NCI-H187 treated with DMSO at 0.1 percent for 48 hours (cell line): Measurements from ENCODE around the gene ODAD2.
"Not testable (repeated sequence)": the region's sequence is repeated elsewhere in the genome, so short reads cannot be mapped to it uniquely, and the experiment has no call there.

Source experiments
- DNase-seq: peaks from one replicate; lab custom pipeline; 2025; lab: John Stamatoyannopoulos, UW

ODAD2 gene

DNA sequence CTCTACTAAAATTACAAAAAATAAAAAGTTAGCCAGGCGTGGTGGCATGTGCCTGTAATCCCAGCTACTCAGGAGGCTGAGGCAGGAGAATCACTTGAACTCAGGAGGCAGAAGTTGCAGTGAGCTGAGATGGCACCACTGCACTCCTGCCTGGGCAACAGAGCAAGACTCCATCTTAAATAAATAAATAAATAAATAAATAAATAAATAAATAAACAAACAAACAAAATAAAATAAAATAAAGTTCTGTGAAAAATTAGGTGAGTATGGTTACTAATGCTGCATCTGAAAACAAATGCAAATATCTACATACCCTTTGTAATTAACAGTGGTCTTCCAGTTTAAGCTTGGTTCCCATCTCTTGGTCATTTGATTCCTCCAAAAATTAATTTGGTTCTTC, 28.1 kb downstream of the ODAD2 start:
- not testable (repeated sequence) for DNase-seq

DNA sequence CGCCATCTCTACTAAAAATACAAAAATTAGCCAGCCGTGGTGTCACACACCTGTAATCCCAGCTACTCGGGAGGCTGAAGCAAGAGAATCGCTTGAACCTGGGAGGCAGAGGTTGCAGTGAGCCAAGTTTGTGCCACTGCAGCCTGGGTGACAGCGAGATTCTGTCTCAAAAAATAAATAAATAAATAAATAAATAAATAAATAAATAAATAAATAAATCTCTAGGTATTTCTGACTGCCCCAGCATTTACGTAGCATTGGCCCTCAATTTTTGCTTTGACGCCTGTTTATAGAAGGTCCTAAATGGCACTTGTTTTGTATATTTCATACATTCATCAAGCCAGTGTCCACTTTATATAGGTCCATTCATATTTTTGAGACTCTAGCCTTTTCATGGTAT, 28.9 kb downstream of the ODAD2 start:
- not testable (repeated sequence) for DNase-seq

DNA sequence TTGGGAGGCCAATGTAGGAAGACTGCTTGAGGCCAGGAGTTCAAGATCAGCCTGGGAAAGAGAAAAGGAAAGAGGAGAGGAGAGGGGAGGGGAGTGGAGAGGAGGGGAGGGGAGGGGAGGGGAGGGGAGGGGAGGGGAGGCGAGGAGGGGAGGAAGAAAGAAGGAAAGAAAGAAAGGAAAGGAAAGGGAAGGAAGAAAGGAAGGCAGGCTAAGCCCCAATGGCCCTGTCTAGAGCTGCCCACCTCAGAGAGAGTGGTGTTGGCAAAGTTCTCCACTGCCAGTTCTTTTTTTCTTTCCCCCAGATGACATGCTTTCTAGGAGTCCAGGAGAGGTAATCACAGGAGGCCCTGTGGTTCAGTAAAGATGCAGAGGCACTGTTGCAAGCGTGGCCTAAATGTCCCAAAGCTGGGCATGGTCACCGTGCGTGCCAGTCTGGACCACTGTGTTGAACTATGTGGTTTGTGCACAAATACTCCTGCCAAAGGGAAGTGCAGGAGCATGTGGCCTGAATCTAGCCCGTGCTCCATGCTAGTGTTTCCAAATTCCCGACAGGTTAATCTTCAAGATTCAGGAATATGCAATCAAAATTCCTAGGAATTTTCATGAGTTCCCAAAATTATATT, 39.7 kb downstream of the ODAD2 start:
- no peak for DNase-seq

DNA sequence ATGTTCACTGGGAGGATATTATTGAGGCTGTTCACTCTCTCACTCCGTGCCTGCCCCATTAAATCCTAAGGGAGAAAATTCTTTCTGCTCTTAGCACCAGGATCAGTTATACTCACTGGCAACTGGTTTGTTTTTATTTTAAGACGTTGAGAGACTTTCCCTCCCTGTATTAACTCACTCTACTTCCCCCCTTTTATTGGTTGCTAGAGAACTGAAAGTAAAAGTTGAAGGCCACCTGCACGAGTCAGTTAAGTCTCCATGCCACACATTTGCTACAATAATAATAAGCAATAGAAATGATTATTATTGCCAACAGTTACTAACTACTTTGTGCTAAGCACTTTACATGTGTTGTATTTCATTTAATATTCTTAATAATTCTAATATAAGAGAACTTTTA, 40.5 kb downstream of the ODAD2 start:
- DNase-seq: not testable (repeated sequence)

DNA sequence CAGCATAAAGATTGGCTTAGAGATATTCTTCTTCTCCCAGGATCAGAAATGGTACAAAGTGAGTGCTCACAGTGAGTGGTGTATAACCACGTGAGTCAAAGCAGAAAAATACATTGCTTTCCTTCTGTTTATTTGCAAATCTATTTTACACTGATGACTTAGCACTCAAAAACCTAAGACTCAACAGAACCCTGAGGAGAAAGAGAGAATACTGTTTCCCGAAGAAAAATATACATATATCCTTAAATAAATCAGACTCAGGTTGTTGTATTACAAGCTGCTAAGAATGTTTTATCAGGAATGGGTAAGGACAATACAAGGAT, 48.7 kb downstream of the ODAD2 start:
- no peak for DNase-seq

DNA sequence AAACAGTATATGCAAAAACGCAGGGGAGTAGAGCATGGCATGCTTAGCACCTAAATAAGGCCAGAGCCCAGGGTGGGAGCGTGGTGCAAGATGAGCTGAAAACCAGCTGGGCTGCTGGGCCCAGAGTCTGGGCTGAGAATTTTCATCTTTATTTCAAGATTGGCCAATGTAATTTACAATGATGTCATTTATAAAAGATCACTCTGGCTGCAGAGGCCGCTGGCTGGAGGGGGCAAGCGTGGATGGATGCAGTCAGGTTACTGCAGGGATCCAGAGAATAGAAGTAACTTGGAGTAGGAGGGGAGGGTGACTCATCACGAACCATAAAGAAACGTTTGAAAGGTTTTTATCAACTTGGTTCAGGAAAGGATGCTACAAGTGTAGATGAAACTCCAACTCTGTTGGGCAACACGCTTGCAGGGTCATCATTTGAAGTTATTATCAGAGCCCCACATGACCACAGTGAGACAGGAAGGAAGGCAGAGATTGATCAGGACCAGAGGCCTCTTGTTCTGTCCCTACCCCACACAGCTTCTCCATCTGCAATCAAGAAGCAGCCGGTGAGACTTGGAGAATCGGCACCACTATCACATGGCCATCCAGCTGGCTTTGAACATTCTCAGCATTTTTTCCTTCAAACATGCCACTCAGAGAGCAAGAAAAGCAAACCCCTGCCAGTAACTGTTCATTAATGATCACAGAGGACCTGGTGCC, 49.2 kb downstream of the ODAD2 start:
- DNase-seq: no peak

DNA sequence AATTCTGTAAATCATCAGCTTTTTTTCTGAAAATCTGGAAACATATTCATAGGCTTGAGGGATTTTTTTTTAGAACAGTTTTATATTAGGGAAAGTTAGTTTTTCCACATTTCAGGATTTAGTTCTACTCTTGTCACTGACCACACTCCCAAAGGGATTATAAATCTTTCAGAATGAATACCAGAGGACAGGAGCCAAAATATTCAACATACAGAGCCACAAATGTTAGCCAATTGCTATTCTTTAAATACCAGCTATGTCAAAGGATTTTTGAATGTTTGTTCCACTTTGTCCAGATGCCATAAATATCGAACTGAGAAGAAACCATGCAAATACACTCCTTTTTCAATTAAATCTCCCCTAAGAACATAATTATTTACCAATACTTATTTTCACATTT, 50.7 kb downstream of the ODAD2 start:
- no peak for DNase-seq

DNA sequence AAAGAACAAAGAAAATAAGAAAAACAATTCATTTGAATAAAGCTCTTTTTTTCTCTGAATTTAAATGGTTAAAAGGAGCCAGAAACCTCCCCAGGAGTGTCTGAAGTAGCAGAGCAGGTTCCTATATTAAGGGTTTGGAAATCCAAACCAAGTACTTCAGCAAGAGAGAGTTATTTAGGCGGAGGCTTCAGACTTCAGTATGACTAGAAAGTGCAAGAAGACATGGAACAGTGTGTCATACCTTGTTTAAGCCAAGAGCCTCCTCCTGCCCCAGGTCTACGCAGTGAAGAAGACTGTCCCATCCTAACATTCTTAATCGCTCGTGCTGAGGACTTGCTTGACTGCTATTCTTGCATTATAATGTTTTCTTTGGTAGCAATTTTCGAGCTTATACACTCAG, 51.3 kb downstream of the ODAD2 start:
- no peak for DNase-seq

DNA sequence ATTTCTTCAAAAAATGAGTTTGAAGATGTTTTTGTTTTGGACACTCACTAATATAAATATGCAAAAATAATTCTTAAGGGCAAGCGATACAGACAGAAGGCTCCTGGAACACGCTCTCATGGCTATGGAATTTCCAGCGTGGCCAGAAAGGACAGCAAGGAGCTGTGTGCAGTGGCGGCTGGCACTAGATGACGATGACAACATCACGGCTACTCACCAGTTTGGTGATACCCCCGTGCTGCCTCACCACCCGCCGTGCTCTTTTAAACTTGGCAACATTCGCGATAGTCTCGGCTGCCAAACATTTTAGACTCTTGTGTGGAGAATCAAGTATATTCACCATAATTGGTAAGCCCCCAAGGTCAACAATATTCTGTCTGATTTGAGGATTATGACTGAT, 54.9 kb downstream of the ODAD2 start:
- DNase-seq: no peak

DNA sequence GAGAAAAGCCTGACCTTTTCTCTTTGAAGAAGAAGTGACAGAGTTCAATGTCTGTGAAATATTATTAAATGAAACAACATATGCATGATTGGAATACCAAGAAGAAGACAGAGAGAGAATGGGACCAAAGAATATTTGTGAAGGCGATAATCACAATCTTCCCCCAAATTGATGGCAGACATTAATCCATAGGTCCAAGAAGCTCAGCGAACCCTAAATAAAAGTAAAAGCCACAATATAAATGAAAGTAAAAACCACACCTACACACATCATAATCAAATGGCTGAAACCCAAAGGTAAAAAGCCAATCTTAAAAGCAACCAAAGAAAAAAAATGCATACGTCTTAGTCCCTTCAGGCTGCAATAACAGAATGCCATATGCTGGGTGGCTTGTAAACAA, 84.0 kb downstream of the ODAD2 start:
- no peak for DNase-seq

DNA sequence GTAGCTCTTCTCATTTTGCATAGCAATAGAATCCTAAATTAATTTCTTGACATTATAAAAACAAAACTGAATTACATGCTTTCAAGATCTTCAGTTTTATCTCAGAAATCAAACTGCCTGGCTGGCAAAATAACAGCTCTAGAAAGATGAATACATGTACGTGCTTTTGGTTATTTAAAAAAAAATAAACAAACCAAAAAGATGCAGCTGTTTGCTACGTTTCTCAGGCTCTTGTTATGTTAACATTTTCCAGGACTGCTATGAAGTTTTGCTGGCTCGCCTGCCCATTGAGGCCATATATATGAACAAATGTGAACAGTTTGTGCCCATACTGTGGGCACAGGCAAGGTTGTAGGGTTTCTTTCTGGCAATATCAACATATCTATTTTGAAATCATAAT, 86.6 kb downstream of the ODAD2 start:
- DNase-seq: no peak

DNA sequence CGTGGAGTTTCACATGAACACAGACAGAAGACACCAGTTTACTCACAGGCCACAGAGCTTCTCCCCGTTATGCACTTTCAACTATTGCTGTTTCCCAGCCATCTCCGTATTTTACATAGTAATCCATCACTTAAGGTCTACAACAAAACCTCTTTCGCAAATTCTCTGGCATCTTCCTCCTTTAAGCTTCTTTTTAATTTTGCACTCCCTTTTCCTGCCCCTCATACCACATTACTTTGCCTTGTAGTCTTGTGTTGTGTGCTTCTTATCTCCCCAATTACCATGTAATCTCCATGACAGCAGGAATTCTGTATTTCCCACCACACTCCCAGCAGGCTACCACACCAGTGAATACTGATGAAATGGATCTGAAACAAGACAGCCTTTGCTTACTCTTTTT, 87.3 kb downstream of the ODAD2 start:
- no peak for DNase-seq

DNA sequence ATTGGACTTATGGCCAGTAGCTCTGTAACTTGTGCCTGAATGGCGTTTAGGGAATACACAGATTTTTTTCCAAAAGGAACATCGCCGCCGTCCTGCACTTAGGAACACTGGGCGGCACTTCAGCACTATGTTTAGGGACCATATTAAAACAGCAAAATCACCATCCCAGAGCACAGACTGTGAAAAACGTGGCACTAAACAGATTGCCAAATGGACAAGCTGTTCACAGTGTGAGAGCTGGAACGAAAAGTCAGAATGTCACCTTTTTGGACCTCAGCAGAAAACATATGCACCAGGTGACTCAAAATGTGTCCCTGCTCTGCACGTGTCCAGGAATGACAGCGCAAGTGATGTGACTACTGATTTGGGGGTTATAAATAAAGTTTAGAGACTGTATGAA, 87.9 kb downstream of the ODAD2 start:
- no peak for DNase-seq

DNA sequence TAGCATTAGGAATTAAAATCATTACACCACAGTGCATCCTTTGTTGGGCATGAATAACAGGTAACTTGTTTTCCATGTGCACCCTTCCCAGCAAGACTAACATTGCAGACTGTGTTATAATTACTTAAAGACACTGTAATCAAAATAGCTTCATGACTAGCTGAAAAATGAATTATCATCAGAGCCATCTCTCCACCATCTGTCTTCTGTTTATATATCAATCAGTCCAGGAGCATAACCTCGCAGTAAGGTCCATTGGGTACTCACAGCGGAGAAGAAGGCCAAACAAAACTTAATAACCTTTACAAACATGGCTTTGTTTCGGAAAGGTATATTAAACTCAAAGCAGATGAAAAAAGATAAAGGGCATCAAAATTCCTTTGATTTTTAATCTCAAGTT, 90.6 kb downstream of the ODAD2 start:
- DNase-seq: no peak

DNA sequence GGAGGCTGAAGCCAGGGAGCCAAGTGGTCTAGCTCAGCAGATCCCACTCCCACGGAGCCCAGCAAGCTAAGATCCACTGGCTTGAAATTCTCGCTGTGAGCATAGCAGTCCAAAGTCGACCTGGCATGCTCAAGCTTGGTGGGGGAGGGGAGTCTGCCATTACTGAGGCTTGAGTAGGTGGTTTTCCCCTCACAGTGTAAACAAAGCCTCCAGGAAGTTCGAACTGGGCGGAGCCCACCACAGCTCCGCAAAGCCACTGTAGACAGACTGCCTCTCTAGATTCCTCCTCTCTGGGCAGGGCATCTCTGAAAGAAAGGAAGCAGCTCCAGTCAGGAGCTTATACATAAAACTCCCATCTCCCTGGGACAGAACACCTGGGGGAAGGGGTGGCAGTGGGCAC, 99.4 kb downstream of the ODAD2 start:
- DNase-seq: not testable (repeated sequence)

DNA sequence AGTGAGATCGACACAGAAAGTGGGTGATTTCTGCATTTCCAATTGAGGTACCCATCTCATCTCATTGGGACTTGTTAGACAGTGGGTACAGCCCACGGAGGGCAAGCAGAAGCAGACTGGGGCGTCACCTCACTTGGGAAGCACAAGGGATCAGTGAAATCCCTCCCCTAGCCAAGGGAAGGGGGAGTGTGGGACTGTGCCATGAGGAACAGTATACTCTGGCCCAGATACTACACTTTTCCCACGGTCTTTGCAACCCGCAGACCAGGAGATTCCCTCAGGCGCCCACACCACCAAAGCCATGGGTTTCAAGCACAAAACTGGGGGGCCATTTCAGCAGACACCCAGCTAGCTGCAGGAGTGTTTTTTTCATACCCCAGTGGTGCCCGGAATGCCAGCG, 99.8 kb downstream of the ODAD2 start:
- DNase-seq: no peak

DNA sequence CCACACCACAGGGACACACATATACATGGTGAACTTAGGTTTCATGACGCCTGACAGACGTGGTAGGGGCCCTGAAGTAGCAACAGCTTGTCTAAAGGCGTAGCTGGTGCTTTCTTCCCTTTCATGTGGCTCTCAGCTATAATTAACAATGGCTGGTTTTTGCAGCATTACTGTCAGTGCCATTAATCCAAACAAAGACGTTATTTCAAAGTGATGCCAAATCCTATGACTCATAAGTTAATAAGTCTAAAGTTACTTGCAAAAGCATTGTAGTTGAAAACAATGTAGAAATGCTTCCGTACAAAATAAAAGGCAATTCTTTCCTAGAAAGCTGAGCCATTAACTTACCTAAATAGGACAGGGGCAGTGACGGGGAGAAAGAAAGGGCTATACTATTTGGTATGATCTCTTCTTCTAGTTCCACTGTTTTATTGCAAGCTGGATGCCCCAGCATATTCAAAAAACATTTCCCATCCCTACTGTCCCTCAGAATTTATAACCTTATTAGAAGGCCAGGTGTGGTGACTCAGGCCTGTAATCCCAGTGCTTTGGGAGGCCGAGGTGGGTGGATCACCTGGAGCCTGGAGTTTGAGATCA, 105.4 kb downstream of the ODAD2 start:
- no peak for DNase-seq

DNA sequence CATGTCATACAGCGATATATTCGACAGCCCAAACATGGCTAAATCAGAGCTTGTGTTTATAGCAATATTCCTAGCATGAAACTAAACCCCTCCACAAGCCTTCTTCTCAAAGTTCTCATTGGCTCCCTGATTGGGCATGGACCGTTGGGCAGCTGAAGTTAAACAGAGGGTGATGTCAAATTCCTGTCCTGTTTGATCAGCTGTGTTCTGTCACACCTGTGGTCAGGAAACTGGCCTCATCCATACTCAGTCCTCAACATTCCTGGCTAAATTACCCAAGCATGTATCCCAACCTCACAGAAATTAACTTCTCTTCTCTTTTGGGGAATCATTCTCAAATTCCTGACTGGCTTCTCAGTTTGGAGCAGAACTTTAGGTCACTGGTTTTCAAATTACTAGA, 107.9 kb downstream of the ODAD2 start:
- no peak for DNase-seq

DNA sequence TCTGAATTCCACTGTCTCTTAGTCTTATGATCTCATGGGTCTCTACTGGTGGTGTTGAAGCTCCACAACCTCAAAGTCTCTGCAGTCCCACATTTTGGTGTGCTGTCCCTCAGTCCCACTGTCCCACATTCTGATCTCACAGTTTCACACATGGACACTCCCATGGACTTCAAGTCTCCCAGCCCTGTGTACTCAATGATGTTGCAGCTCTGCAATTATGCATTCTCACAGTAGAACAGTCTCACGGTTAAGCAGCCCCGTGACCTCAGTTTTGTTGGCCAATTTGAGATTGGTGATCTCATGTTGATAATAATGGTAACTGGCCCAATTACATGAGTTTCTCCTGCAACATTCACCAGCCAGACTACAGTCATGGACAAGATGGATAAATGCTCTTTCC, 109.4 kb downstream of the ODAD2 start:
- DNase-seq: no peak

DNA sequence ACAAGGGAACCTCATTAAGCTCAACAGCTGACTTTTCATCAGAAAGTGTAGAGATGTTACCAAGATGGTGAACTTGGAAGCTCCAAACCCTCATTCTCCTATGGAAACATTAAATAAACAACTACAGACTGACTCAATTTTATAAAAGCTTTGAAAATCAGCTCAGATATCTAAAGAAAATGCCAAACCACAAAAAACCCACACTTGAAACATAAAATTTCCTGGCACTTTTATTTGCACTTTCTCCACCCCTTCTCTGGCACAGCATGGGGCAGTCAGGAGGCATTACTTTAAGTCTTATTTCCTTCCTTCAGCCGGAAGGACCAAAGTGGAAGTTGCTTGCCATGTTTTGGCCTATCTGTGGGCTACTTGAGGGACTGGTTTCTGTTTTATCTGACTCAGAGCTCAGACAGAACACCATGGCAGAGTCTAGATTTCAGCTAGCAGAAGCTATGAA, 114.7 kb downstream of the ODAD2 start:
- DNase-seq: no peak

DNA sequence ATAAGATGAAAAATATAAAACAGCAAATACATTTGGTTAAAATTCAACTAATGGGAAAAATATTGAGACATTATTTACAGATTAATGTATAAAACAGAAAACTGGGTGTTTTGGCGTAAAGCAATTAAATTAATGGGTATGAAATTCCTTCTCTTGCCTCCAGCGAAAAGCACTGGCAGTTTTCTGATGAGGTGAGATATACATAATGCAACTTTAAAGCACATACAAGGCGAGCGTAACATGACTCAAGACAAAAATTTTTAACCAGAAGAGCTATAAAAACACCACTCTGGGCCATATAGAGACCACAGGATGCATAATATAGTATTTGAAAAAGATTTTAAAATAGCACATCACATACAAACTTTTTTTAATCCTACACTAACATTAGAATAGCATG, 120.6 kb downstream of the ODAD2 start:
- DNase-seq: no peak

DNA sequence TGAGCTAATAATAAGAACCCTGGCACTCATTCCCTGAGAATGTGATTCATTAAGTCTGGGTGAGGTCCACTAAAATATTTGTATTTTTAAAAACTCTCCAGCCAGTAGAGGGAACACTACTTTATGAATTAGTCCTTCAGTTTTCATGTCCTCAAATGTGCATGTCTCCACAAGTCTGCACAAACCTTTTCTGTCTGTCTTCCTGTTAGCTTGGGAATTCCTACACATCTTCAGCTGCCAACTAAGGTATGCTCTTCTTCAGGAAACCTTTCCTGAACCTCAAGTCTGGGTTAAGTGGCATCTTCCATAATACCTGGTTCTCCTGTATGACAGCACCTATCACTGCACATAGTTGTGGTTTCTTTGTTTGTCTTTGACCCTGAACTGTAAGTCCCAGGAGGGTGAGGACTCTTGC, 133.7 kb downstream of the ODAD2 start:
- DNase-seq: no peak

DNA sequence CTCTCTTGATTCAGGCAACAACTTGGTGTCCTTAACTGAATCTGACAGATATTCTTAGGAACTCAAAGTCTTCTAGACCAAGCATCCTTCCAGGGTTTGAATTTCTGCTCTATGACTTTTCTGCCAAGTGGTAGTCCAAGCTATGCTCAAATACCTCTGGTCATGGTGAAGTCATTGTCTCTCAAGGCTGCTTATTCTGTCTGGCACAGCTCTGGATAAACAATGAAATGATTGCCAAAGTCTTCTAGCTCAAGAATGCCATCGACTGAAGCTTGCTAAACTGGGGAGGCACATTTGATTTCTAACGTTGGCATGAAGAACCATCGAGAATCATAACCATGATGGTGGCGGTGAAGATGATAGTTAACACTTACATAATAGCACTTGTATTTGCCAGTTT, 137.1 kb downstream of the ODAD2 start:
- no peak for DNase-seq

DNA sequence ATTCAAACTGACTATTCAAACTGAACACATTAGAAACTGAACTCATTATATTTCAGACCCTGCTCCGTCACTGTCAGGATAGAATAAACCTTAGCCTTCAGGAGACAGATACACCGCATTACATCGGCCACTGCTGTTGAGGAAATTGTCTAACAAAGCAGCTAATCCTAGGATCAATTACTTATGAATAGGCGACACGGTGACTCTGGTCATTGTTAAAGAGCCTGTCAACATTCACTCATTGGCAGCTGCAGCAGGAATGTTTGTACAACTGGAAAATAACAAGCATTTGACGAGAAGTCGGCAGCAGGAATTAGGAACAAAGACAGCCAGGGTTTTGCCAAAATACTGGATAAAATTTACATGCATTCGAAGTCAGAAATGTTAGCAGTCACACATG, 141.3 kb downstream of the ODAD2 start:
- no peak for DNase-seq
